Cardiac muscle cell (in vitro differentiated cells and primary cell): ENCODE data around the gene MTUS2. TPM values are rescaled to one million over a fixed set of nuclear protein-coding genes. Genes with fewer than 3 reads are reported as not detected.
A peak's percentile ranks its signal among the peaks of the same experiment; 100 is the strongest.
"Not testable (repeated sequence)": the region's sequence is repeated elsewhere in the genome, so short reads cannot be mapped to it uniquely, and the experiment has no call there.

Experiments used
- DNase-seq, 2 donors: peaks; one replicate each; pipeline versions ENCODE4 v3.0.0 to v3.0.0-alpha.2; 2010 to 2017; ENCODE audit warnings: low read depth in 1 of 2, low spot score in 1 of 2
- H3K27ac ChIP-seq: fragments of 200-600 bp; sonication (generic); 2 replicates; pipeline ENCODE4 v1.5.1; 2016
- H3K27me3 ChIP-seq: fragments of 200-600 bp; sonication (generic); 2 replicates; pipeline ENCODE4 v1.6.0; 2016; ENCODE audit warnings: control low read depth
- H3K36me3 ChIP-seq: fragments of 200-600 bp; sonication (generic); 2 replicates; pipeline ENCODE4 v1.5.1; 2016; ENCODE audit warnings: control low read depth
- H3K4me1 ChIP-seq: fragments of 200-600 bp; sonication (generic); 2 replicates; pipeline ENCODE4 v1.8.1; 2017; ENCODE audit warnings: low read depth, mild to moderate bottlenecking, mixed run types
- H3K4me3 ChIP-seq: fragments of 200-600 bp; sonication (generic); 2 replicates; pipeline ENCODE4 v1.5.1; 2016; ENCODE audit warnings: mild to moderate bottlenecking
- H3K9me3 ChIP-seq: fragments of 200-600 bp; sonication (generic); 2 replicates; pipeline ENCODE4 v1.5.1; 2017; ENCODE audit warnings: low read depth, mild to moderate bottlenecking, control low read depth
- polyA plus RNA-seq: library from polyadenylated mRNA; unstranded; fragments of >200 nt; fragmentation: Nextera tagmentation; extraction: Ambion mirVana; gene quantifications from 2 replicates; pipeline ENCODE4 v1.2.1, GENCODE V29; 2016
- total RNA-seq: library from RNA; depleted of rRNA; stranded (reverse); fragments of >200 nt; gene quantifications from 2 replicates; pipeline ENCODE4 v1.2.3, GENCODE V29; 2016
- TF ChIP-seq, protein P1 (sequence below): IDR thresholded peaks from 2 replicates; pipeline ENCODE4 v1.5.1; 2012; ENCODE audit warnings: low read depth, mild to moderate bottlenecking, low read length

MTUS2 gene
- total and polyA plus RNA-seq, 2 experiments from 2014 or later = 31.6 to 96.9 TPM

DNA sequence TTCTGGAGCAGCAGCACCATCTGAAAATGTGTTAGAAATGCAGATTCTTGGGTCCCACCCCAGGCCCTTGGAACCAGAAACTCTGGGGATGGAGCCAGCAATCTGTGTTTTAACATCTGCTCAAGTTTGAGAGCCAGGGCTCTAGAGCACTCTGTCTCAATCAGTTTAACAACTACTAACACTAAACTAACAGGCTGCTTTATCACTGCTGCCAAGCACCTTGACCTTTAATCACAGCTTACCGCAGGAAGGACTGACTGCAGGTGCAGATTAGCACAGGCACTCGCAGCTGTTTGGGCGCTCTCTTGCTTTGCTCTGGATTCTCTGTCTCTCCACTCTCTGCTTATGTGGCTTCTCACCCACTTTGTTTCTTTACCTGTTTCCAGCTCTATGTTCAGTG lies 163.5 kb downstream of the MTUS2 start:
- Histone ChIP-seq H3K4me1 (peaks cover 7% of the 10 kb centered on the region), H3K27ac (peak overlapping the region; percentile 34), H3K27me3 (peaks cover 15% of the 10 kb centered on the region), H3K4me3 (no peak overlapping the region), H3K9me3 (no peaks in the 10 kb centered on the region), H3K36me3 (no peaks in the 10 kb centered on the region)
- TF ChIP-seq, protein P1, sequence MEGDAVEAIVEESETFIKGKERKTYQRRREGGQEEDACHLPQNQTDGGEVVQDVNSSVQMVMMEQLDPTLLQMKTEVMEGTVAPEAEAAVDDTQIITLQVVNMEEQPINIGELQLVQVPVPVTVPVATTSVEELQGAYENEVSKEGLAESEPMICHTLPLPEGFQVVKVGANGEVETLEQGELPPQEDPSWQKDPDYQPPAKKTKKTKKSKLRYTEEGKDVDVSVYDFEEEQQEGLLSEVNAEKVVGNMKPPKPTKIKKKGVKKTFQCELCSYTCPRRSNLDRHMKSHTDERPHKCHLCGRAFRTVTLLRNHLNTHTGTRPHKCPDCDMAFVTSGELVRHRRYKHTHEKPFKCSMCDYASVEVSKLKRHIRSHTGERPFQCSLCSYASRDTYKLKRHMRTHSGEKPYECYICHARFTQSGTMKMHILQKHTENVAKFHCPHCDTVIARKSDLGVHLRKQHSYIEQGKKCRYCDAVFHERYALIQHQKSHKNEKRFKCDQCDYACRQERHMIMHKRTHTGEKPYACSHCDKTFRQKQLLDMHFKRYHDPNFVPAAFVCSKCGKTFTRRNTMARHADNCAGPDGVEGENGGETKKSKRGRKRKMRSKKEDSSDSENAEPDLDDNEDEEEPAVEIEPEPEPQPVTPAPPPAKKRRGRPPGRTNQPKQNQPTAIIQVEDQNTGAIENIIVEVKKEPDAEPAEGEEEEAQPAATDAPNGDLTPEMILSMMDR = no peak
- DNase-seq = peak in 1 of 2 donors; percentile 70

DNA sequence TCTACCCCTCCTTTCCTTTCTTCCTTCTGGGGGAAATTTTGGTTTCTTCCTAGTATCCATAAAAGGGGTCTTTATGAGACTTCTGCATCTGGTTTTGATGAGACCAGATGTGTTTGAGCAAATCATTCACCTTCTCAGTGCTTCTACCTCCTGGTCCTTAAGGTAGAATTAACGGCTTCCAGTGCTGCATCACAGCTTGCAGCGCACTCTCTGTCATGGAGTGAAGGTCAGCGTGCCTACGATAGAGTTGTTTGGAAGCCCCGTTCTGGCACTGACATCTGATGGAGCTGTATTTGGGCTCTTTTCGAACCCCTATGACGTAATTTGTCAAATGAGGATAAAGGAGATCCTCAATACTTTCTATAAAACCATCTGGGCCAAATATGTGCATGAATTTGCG lies 164.2 kb downstream of the MTUS2 start:
- peaks cover 7% of the 10 kb centered on the region for H3K4me1 ChIP-seq
- H3K27me3 ChIP-seq = peaks cover 15% of the 10 kb centered on the region
- H3K36me3 ChIP-seq = no peaks in the 10 kb centered on the region
- TF ChIP-seq, protein P1 = no peak
- no peak overlapping the region for H3K27ac ChIP-seq
- H3K4me3 ChIP-seq = no peak overlapping the region
- DNase-seq = no peak
- no peaks in the 10 kb centered on the region for H3K9me3 ChIP-seq

DNA sequence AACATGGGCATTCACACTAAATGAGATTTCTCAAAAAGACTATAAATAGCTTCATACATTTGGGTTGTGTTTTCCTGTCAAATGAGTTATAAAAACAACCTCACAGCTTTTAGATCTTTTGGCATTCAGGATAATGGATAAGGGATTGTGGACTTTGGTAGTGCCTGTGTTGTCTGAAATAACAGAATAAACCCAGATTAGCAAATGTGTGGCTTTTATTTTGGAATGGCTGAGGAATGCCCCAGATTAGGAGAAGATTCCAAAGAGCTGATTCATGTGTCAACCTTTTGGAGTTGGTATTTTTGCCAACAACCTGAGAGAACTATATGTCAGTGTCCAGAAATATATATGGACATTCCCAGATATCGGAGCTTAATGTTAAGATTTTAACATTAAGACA lies 164.7 kb downstream of the MTUS2 start:
- H3K27ac ChIP-seq = no peak overlapping the region
- peaks cover 7% of the 10 kb centered on the region for H3K4me1 ChIP-seq
- H3K4me3 ChIP-seq = no peak overlapping the region
- peaks cover 13% of the 10 kb centered on the region for H3K27me3 ChIP-seq
- H3K9me3 ChIP-seq = no peaks in the 10 kb centered on the region
- no peak for DNase-seq
- TF ChIP-seq, protein P1 = no peak
- no peaks in the 10 kb centered on the region for H3K36me3 ChIP-seq

DNA sequence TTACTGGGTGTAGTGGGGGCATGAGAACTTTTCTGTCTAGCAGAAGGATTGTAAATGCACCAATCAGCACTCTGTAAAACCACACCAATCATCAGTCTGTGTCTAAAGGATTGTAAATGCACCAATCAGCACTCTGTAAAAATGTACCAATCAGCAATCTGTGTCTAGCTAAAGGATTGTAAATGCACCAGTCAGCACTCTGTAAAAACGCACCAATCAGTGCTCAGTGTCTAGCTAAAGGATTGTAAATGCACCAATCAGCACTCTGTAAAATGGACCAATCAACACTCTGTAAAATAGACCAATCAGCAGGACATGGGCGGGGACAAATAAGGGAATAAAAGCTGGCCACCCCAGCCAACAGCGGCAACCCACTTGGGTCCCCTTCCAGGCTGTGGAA lies 170.2 kb downstream of the MTUS2 start:
- H3K9me3 ChIP-seq, DNase-seq, H3K36me3 ChIP-seq, H3K27me3 ChIP-seq, H3K4me1 ChIP-seq, H3K27ac ChIP-seq, H3K4me3 ChIP-seq: not testable (repeated sequence)

DNA sequence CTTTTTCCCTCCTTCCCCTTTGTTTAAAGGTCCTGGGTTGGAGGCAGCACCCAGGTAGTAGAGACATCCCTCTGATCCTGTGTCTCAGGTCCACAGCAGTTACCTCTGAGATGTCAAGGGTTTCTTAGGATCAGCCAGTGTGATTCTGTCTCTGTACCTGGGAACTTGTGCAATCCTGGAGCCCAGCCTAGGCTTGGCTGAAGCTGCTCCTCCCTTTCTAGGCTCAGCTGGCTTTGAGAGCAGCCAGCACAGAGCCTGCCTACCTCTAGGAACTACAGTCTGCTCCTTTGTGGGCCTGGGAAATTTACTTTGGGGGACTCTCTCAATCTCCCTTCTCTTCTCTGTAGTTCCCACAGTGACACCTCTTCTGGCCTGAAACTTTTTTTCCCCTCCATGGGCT lies 171.6 kb downstream of the MTUS2 start:
- Histone ChIP-seq H3K27me3 (no peaks in the 10 kb centered on the region), H3K36me3 (no peaks in the 10 kb centered on the region), H3K4me3 (no peak overlapping the region), H3K4me1 (no peaks in the 10 kb centered on the region), H3K27ac (no peak overlapping the region), H3K9me3 (no peaks in the 10 kb centered on the region)
- TF ChIP-seq, protein P1 = no peak
- DNase-seq = no peak

DNA sequence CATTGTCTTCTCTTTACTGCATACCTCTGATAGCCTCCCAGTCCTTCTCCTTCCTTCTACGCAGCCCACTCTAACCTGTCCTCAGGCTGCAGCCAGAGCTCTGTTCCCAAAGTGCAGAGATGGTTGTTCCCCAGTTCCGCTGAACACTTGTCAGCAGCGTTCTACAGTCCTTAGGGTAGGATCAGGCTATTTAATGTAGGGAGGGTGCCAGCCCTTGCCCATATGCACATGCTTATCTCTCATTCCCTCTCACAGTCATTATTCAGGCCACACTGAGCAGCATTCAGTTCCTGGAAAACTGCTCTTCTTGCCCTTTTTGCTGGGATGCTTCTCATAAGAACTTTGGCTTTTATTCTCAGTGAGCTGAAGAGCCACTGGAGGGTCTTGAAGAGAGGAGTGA lies 180.7 kb downstream of the MTUS2 start:
- TF ChIP-seq, protein P1 = no peak
- H3K36me3 ChIP-seq = no peaks in the 10 kb centered on the region

More for the DNA sequence above, 180.7 kb downstream of the MTUS2 start:
- no peak for DNase-seq
- peaks cover 4% of the 10 kb centered on the region for H3K4me1 ChIP-seq
- no peaks in the 10 kb centered on the region for H3K9me3 ChIP-seq
- no peaks in the 10 kb centered on the region for H3K27me3 ChIP-seq
- H3K4me3 ChIP-seq = no peak overlapping the region
- H3K27ac ChIP-seq = no peak overlapping the region
